Measurements from ENCODE around the gene MCHR2.

MCHR2 gene

DNA sequence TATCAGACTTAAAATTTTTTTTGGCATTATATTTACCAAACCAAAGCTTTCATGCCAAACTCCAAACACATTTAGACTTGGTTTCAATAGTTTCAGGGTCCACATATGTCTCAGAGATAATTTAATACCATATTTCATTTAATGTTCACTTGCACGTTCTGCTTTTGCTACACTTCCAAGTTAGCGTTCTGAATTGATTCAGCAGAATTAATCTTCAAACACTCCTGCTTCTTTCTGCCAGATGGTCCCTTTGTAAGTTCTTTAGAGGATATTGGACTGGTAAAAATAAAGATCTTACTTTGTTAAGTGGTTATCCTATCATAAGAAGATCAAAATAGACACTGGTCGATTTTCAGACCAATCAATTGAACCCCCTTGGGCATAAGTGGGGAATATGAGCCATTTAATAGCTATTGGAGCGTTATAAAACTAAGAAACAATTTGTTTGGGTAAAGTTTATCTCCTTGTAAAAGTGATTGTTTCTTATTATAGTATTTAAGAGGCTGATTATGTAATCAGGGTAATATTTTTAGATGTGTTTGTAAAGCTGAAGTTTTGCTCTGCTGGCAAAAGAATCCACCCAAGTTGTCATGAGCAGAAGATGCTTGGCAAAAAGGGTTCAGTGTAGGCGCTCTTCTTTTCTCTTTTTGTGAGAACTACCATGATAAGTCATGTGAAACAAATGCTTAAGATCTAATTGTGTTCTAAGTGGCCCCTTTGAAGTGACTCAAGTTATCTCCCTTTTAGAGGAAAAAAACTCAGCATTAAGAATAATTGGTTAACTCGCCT is 92.2 kb downstream of the MCHR2 start:
- no peak overlapping the region for H2BK120ac ChIP-seq (ENCODE audit: low read depth, low read length)
- no peak overlapping the region for H2AK5ac ChIP-seq (ENCODE audit: low read length)
- DNase-seq, result no peak
- H2BK5ac ChIP-seq (ENCODE audit: low read length), result no peak overlapping the region
- H2BK15ac ChIP-seq (replicated peaks; ENCODE audit: low read depth), result no peak overlapping the region
- no peak overlapping the region for H3K27ac ChIP-seq (ENCODE audit: low read depth, low read length)
- H3K79me1 ChIP-seq (ENCODE audit: low read length), result no peaks in the 10 kb centered on the region
- WGBS (ENCODE audit: extremely low coverage, insufficient coverage, low lambda C conversion rate), result no CpG with 5 or more reads among the region's 6 CpGs
- no peak overlapping the region for H3K18ac ChIP-seq (ENCODE audit: low read length)
- no peaks in the 10 kb centered on the region for H3K36me3 ChIP-seq (ENCODE audit: control insufficient read depth, insufficient read depth, low read length)
- no peak overlapping the region for H3K56ac ChIP-seq (ENCODE audit: low read length)
- H3K4me1 ChIP-seq (ENCODE audit: control insufficient read depth, low read depth, low read length), result no peaks in the 10 kb centered on the region
- H3K4ac ChIP-seq (ENCODE audit: low read depth, low read length), result no peak overlapping the region
- H3K4me2 ChIP-seq (ENCODE audit: low read length), result no peak overlapping the region
- H4K5ac ChIP-seq (ENCODE audit: low read length), result no peak overlapping the region
- H3K4me3 ChIP-seq (ENCODE audit: low read length), result no peak overlapping the region
- no peaks in the 10 kb centered on the region for H3K27me3 ChIP-seq (ENCODE audit: insufficient read depth, low read length, poor library complexity)
- no peak overlapping the region for H4K8ac ChIP-seq (ENCODE audit: low read depth, low read length)
- H3K23ac ChIP-seq (ENCODE audit: low read length), result no peak overlapping the region
- H3K9ac ChIP-seq (ENCODE audit: low read length), result no peak overlapping the region
- H3K79me2 ChIP-seq (ENCODE audit: control insufficient read depth, insufficient read depth, low read length), result no peaks in the 10 kb centered on the region

GRCh38 chr6:99894815-99895214 is 99.2 kb downstream of the MCHR2 start:
- Histone ChIP-seq H3K9ac (ENCODE audit: low read length) (no peak overlapping the region), H3K4me3 (ENCODE audit: low read length) (no peak overlapping the region), H2BK15ac (replicated peaks; ENCODE audit: low read depth) (no peak overlapping the region), H3K4me1 (ENCODE audit: control insufficient read depth, low read depth, low read length) (no peaks in the 10 kb centered on the region), H3K18ac (ENCODE audit: low read length) (no peak overlapping the region), H3K4me2 (ENCODE audit: low read length) (no peak overlapping the region), H3K36me3 (ENCODE audit: control insufficient read depth, insufficient read depth, low read length) (no peaks in the 10 kb centered on the region), H2AK5ac (ENCODE audit: low read length) (no peak overlapping the region), H2BK120ac (ENCODE audit: low read depth, low read length) (no peak overlapping the region), H3K27ac (ENCODE audit: low read depth, low read length) (no peak overlapping the region), H3K79me1 (ENCODE audit: low read length) (no peaks in the 10 kb centered on the region), H3K79me2 (ENCODE audit: control insufficient read depth, insufficient read depth, low read length) (no peaks in the 10 kb centered on the region), H2BK5ac (ENCODE audit: low read length) (no peak overlapping the region), H4K5ac (ENCODE audit: low read length) (no peak overlapping the region), H3K4ac (ENCODE audit: low read depth, low read length) (no peak overlapping the region), H3K23ac (ENCODE audit: low read length) (no peak overlapping the region), H4K8ac (ENCODE audit: low read depth, low read length) (no peak overlapping the region), H3K56ac (ENCODE audit: low read length) (no peak overlapping the region), H3K27me3 (ENCODE audit: insufficient read depth, low read length, poor library complexity) (no peaks in the 10 kb centered on the region)
- peak; percentile 3 for DNase-seq
- WGBS (ENCODE audit: extremely low coverage, insufficient coverage, low lambda C conversion rate), result no CpG with 5 or more reads among the region's 3 CpGs

- H3K23ac ChIP-seq (ENCODE audit: low read length), result no peak overlapping the region
Observed at GRCh38 chr6:99887066-99887465, 107.0 kb downstream of the MCHR2 start.

DNA sequence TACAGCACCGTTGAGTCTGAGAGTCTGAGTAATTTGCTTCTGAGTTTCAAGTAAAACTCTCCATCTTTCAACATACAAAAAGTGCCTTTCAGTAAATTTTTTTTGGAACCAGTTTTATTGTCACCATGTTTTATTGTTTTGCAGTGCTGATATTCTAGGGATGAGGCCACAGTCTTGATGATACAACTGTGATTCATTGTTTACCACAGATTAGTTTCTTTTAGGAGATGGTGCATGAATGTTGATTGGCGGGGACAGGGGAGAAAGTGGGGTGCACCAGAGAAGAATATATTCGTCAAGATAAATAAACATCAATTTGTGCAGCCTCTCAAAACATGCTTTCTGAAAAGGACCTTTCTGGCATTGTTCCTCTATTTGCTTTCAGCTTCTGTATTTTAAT is 109.0 kb downstream of the MCHR2 start:
- H2AK5ac ChIP-seq (ENCODE audit: low read length), result no peak overlapping the region
- H3K4me1 ChIP-seq (ENCODE audit: control insufficient read depth, low read depth, low read length), result no peaks in the 10 kb centered on the region
- no peaks in the 10 kb centered on the region for H3K79me2 ChIP-seq (ENCODE audit: control insufficient read depth, insufficient read depth, low read length)
- no peak overlapping the region for H2BK120ac ChIP-seq (ENCODE audit: low read depth, low read length)
- H2BK15ac ChIP-seq (replicated peaks; ENCODE audit: low read depth), result no peak overlapping the region
- no peak overlapping the region for H3K23ac ChIP-seq (ENCODE audit: low read length)
- no peak overlapping the region for H3K4me3 ChIP-seq (ENCODE audit: low read length)
- H2BK5ac ChIP-seq (ENCODE audit: low read length), result no peak overlapping the region
- no peak overlapping the region for H3K4ac ChIP-seq (ENCODE audit: low read depth, low read length)
- H3K9ac ChIP-seq (ENCODE audit: low read length), result no peak overlapping the region
- no peak for DNase-seq
- H3K56ac ChIP-seq (ENCODE audit: low read length), result no peak overlapping the region
- no peak overlapping the region for H4K8ac ChIP-seq (ENCODE audit: low read depth, low read length)
- no CpG with 5 or more reads among the region's 3 CpGs for WGBS (ENCODE audit: extremely low coverage, insufficient coverage, low lambda C conversion rate)
- H3K4me2 ChIP-seq (ENCODE audit: low read length), result no peak overlapping the region
- H3K18ac ChIP-seq (ENCODE audit: low read length), result no peak overlapping the region
- no peaks in the 10 kb centered on the region for H3K27me3 ChIP-seq (ENCODE audit: insufficient read depth, low read length, poor library complexity)
- no peaks in the 10 kb centered on the region for H3K79me1 ChIP-seq (ENCODE audit: low read length)
- H3K36me3 ChIP-seq (ENCODE audit: control insufficient read depth, insufficient read depth, low read length), result no peaks in the 10 kb centered on the region
- H3K27ac ChIP-seq (ENCODE audit: low read depth, low read length), result no peak overlapping the region
- no peak overlapping the region for H4K5ac ChIP-seq (ENCODE audit: low read length)

More at GRCh38 chr6:99887066-99887465, 107.0 kb downstream of the MCHR2 start:
- H3K4me3 ChIP-seq (ENCODE audit: low read length), result no peak overlapping the region
- H3K27me3 ChIP-seq (ENCODE audit: insufficient read depth, low read length, poor library complexity), result no peaks in the 10 kb centered on the region
- H2AK5ac ChIP-seq (ENCODE audit: low read length), result no peak overlapping the region
- DNase-seq, result no peak
- no peak overlapping the region for H3K18ac ChIP-seq (ENCODE audit: low read length)
- no peaks in the 10 kb centered on the region for H3K79me2 ChIP-seq (ENCODE audit: control insufficient read depth, insufficient read depth, low read length)
- no peak overlapping the region for H3K4ac ChIP-seq (ENCODE audit: low read depth, low read length)
- H4K5ac ChIP-seq (ENCODE audit: low read length), result no peak overlapping the region
- H3K4me2 ChIP-seq (ENCODE audit: low read length), result no peak overlapping the region
- H3K79me1 ChIP-seq (ENCODE audit: low read length), result no peaks in the 10 kb centered on the region
- no peak overlapping the region for H4K8ac ChIP-seq (ENCODE audit: low read depth, low read length)
- H3K27ac ChIP-seq (ENCODE audit: low read depth, low read length), result no peak overlapping the region
- H3K9ac ChIP-seq (ENCODE audit: low read length), result no peak overlapping the region
- H2BK120ac ChIP-seq (ENCODE audit: low read depth, low read length), result no peak overlapping the region
- H3K4me1 ChIP-seq (ENCODE audit: control insufficient read depth, low read depth, low read length), result no peaks in the 10 kb centered on the region
- no peak overlapping the region for H3K56ac ChIP-seq (ENCODE audit: low read length)
- H2BK15ac ChIP-seq (replicated peaks; ENCODE audit: low read depth), result no peak overlapping the region
- no peak overlapping the region for H2BK5ac ChIP-seq (ENCODE audit: low read length)
- H3K36me3 ChIP-seq (ENCODE audit: control insufficient read depth, insufficient read depth, low read length), result no peaks in the 10 kb centered on the region

GRCh38 chr6:99882128-99882702 is 111.8 kb downstream of the MCHR2 start:
- H3K27me3 ChIP-seq (ENCODE audit: insufficient read depth, low read length, poor library complexity), result no peaks in the 10 kb centered on the region
- DNase-seq, result peak; percentile 25
- H3K79me1 ChIP-seq (ENCODE audit: low read length), result no peaks in the 10 kb centered on the region
- no CpG with 5 or more reads among the region's 4 CpGs for WGBS (ENCODE audit: extremely low coverage, insufficient coverage, low lambda C conversion rate)
- H2BK15ac ChIP-seq (replicated peaks; ENCODE audit: low read depth), result no peak overlapping the region
- H3K18ac ChIP-seq (ENCODE audit: low read length), result no peak overlapping the region
- no peak overlapping the region for H4K5ac ChIP-seq (ENCODE audit: low read length)
- no peak overlapping the region for H2AK5ac ChIP-seq (ENCODE audit: low read length)
- no peak overlapping the region for H3K56ac ChIP-seq (ENCODE audit: low read length)
- no peak overlapping the region for H3K23ac ChIP-seq (ENCODE audit: low read length)
- H4K8ac ChIP-seq (ENCODE audit: low read depth, low read length), result no peak overlapping the region
- no peak overlapping the region for H2BK120ac ChIP-seq (ENCODE audit: low read depth, low read length)
- no peaks in the 10 kb centered on the region for H3K36me3 ChIP-seq (ENCODE audit: control insufficient read depth, insufficient read depth, low read length)
- no peaks in the 10 kb centered on the region for H3K4me1 ChIP-seq (ENCODE audit: control insufficient read depth, low read depth, low read length)
- H3K4me2 ChIP-seq (ENCODE audit: low read length), result no peak overlapping the region
- H2BK5ac ChIP-seq (ENCODE audit: low read length), result no peak overlapping the region
- H3K4ac ChIP-seq (ENCODE audit: low read depth, low read length), result no peak overlapping the region
- no peak overlapping the region for H3K27ac ChIP-seq (ENCODE audit: low read depth, low read length)
- no peaks in the 10 kb centered on the region for H3K79me2 ChIP-seq (ENCODE audit: control insufficient read depth, insufficient read depth, low read length)
- H3K9ac ChIP-seq (ENCODE audit: low read length), result no peak overlapping the region
- H3K4me3 ChIP-seq (ENCODE audit: low read length), result no peak overlapping the region

DNA sequence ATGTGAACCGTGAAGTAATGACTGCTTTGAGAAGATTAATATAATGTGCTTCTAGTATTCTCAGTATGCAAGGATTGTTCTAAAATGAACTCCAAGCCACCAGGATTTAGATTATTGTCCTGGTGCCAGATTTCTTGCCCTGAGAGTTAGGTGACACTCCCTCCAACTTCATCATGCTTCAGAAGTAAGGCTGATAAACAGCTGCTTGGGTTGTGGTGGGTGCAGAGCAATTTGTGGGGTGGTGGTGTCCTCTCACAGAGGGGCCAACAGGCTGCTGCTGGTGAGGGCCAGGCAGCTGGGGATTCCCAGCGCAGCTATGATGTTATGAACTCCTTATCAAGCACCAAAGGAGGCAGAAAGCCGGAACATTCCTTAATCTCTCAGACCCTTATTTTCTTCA is 114.6 kb downstream of the MCHR2 start:
- H2BK5ac ChIP-seq (ENCODE audit: low read length), result no peak overlapping the region
- H3K79me2 ChIP-seq (ENCODE audit: control insufficient read depth, insufficient read depth, low read length), result no peaks in the 10 kb centered on the region
- H3K18ac ChIP-seq (ENCODE audit: low read length), result no peak overlapping the region
- H3K4me2 ChIP-seq (ENCODE audit: low read length), result no peak overlapping the region
- no peak overlapping the region for H3K9ac ChIP-seq (ENCODE audit: low read length)
- WGBS (ENCODE audit: extremely low coverage, insufficient coverage, low lambda C conversion rate), result no CpG with 5 or more reads among the region's 3 CpGs
- H3K27ac ChIP-seq (ENCODE audit: low read depth, low read length), result no peak overlapping the region
- H3K56ac ChIP-seq (ENCODE audit: low read length), result no peak overlapping the region
- H4K8ac ChIP-seq (ENCODE audit: low read depth, low read length), result no peak overlapping the region
- H2BK120ac ChIP-seq (ENCODE audit: low read depth, low read length), result no peak overlapping the region
- no peak overlapping the region for H3K4me3 ChIP-seq (ENCODE audit: low read length)
- H3K4ac ChIP-seq (ENCODE audit: low read depth, low read length), result no peak overlapping the region
- H3K36me3 ChIP-seq (ENCODE audit: control insufficient read depth, insufficient read depth, low read length), result no peaks in the 10 kb centered on the region
- H3K27me3 ChIP-seq (ENCODE audit: insufficient read depth, low read length, poor library complexity), result no peaks in the 10 kb centered on the region
- no peak overlapping the region for H3K23ac ChIP-seq (ENCODE audit: low read length)
- no peaks in the 10 kb centered on the region for H3K79me1 ChIP-seq (ENCODE audit: low read length)
- H4K5ac ChIP-seq (ENCODE audit: low read length), result no peak overlapping the region
- no peak overlapping the region for H2BK15ac ChIP-seq (replicated peaks; ENCODE audit: low read depth)
- H2AK5ac ChIP-seq (ENCODE audit: low read length), result no peak overlapping the region
- DNase-seq, result no peak
- no peaks in the 10 kb centered on the region for H3K4me1 ChIP-seq (ENCODE audit: control insufficient read depth, low read depth, low read length)

Data from mesendoderm (in vitro differentiated cells).